ENCODE results near the gene PHF5A.

- TF ChIP-seq POLR2A (IDR thresholded peaks at IDR 0.05), result no peak
- TF ChIP-seq POLR2AphosphoS5 (IDR thresholded peaks at IDR 0.05), result no peak
- no peak for TF ChIP-seq CTCF (IDR thresholded peaks at IDR 0.05 in 8 of 11, conservative IDR thresholded peaks at IDR 0.05 in 3 of 11)
These were observed 49.8 kb downstream of the PHF5A start for GRCh38 chr22:41418717-41419116.

All from spleen (tissue), 7 donors.